ENCODE data around the gene PTCD1. TPM values are rescaled to one million over a fixed set of nuclear protein-coding genes. Genes with fewer than 3 reads are reported as not detected.
A peak's percentile ranks its signal among the peaks of the same experiment; 100 is the strongest.

Gene PTCD1, protein sequence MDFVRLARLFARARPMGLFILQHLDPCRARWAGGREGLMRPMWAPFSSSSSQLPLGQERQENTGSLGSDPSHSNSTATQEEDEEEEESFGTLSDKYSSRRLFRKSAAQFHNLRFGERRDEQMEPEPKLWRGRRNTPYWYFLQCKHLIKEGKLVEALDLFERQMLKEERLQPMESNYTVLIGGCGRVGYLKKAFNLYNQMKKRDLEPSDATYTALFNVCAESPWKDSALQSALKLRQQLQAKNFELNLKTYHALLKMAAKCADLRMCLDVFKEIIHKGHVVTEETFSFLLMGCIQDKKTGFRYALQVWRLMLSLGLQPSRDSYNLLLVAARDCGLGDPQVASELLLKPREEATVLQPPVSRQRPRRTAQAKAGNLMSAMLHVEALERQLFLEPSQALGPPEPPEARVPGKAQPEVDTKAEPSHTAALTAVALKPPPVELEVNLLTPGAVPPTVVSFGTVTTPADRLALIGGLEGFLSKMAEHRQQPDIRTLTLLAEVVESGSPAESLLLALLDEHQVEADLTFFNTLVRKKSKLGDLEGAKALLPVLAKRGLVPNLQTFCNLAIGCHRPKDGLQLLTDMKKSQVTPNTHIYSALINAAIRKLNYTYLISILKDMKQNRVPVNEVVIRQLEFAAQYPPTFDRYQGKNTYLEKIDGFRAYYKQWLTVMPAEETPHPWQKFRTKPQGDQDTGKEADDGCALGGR
- total RNA-seq: 5.3 and 5.4 TPM in 2 replicates

DNA sequence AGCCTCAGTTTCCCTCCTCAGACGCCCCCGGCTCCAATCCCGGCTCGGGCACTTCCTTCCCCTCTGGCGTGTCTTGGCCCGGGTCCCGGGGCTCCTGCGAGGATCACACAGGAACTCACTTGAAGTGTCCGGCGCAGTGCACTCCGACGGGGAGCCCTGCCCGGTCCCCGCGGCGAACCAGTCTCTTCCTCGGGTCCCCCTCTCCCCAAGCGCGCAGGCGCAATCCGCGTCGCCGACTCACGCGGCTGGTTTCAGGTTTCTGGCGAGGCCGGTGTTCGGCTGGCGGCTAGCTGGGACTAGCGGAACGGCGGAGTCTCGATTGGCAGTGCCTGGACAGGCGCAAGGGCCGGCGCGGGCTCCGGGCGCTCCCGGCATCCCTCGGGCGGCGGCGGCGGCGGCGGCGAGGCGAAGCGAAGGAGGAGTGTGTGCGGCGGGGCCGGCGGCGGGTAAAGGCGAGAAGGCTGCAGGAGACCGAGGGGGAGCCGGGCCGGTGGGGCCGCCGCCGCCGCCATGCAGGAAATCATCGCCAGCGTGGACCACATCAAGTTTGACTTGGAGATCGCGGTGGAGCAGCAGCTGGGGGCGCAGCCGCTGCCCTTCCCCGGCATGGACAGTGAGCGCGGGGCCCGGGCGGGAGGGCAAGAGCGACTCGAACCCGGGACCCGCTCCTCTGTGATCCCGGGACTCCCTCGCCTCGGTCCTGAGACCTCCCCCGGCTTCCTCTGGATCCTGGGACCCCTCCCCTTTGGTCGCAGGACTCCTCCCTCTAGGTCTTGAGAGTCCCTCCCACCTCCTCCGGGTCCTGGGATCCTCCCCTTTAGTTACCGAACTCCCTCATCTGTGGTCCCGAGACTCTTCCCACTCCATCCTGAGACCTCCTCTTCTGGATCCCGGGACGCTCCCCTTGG lies at the start of gene PTCD1, which contains the start of gene CPSF4:
Gene PTCD1 (minus strand): TSS at position 226 of the 908 bp plus-strand sequence. CDS start 3,556 bp downstream, outside the sequence.
Gene CPSF4 (plus strand): TSS at position 371 of the 908 bp plus-strand sequence. CDS start 140 bp downstream, at position 511.
- DNase-seq (ENCODE audit: low read depth, low spot score): peak; percentile 76

DNA sequence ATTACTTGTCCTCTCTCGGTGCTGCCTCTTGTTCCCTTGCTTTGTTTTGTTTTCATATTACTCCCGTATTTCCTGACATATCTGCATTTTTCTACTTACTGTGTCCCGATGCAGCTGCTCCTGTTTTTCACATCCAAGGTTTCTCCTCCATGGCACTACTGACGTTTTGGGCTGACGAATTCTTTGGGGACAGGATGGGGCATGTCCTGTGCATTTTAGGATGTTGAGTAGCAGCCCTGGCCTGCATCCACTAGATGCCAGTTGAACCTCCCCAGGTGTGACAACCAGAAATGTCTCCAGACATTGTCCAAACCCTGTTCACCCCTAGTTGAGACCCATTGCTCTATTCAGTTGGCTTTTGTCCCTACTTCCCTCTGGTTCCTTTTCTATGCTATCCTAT lies 46.5 kb upstream of the PTCD1 start:
- no peak for DNase-seq (ENCODE audit: low read depth, low spot score)

GRCh38 chr7:99478464-99479440 lies 40.2 kb upstream of the PTCD1 start:
- no peak for DNase-seq (ENCODE audit: low read depth, low spot score)

DNA sequence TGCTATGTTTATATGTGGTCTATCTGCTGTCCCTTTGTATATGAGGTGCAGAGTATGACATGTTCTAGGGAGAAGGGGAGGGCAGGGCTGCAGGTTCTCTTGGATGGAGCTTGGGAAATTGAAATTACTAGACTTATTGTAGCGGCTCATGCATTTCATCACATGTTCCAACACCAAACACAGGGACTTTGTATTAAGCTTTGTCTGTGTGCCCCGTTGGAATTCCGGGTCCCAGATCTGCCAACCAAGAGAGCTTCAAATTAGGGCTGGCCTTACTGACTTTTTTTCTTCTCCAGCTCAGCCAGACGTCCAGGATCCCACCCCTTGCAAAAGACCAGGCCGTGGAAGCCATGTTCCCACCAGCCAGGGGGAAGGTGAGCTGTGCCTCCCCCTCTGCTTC lies 37.5 kb upstream of the PTCD1 start:
- no peak for DNase-seq (ENCODE audit: low read depth, low spot score)

- DNase-seq (ENCODE audit: low read depth, low spot score): peak; percentile 50
These were observed 34.7 kb upstream of the PTCD1 start for GRCh38 chr7:99473315-99473596.

DNA sequence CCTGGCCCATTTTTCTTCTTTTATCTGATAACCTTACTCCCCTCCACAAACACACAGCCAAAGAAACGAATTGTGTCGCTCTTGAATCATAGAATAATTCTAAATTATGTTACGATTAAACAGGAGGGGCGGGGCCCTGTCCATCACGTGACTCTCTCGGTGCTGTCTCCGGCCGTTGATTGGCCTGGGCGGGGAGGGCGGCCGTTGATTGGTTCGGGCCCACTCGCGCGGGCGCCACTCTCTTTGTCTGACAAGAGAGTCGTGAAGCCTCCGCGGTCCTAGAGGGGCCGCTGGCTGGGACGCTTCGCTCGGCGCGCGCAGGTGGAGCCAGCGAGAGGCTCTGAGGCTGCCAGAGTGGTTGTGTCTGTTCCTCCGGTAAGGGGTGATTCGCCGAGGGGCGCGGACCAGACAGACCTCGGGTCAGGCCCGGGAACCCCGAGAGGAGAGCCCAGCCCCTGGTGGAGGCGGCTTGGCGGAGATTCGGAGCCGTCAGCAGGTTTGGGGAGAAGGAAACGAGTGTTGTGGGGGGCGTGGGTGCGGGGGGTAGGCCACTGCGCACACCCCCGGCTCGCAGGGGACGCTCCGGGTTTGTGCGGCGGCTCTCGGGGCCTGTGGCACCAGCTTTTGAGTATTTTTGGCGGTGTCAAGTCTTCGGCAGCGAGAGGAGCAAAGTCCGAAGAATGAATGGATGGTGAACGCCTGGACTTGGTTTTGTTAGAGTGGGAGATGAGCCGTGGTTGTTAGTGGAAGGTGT lies 34.1 kb upstream of the PTCD1 start, which contains the start of gene ZNF789:
Gene ZNF789 (plus strand): TSS at position 330 of the 754 bp plus-strand sequence. CDS start 3,567 bp downstream, outside the sequence.
- DNase-seq (ENCODE audit: low read depth, low spot score): peak; percentile 90

DNA sequence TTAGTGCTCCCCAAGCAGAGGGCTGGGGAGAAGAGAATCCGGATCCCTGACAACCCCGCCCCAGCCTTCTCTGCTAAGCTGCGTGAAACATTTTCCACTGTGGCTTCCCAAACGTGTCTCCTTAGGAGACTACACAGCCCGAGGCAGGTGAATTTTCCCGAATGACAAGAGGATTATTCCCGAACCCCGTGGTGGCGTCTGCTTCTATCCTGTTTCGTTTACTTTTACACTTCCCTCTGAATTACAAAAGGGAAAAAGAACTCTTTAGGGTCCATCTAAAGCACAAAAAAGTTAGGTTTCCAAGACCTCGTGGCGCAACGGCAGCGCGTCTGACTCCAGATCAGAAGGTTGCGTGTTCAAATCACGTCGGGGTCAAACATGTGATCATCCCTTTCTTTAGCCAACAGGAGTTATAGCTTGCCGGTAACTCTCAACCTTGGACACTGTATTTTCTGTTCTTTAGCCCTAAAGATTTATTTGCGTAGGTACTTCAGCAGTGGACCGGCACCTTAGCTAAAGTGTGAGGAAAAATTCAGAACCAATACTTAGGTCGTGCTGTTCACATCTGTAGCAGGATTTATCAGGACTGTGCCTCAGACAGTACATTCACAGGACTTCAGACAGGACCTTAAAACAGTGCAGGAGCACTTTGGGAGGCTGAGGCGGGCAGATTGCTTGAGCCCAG lies 30.9 kb upstream of the PTCD1 start:
- no peak for DNase-seq (ENCODE audit: low read depth, low spot score)

DNA sequence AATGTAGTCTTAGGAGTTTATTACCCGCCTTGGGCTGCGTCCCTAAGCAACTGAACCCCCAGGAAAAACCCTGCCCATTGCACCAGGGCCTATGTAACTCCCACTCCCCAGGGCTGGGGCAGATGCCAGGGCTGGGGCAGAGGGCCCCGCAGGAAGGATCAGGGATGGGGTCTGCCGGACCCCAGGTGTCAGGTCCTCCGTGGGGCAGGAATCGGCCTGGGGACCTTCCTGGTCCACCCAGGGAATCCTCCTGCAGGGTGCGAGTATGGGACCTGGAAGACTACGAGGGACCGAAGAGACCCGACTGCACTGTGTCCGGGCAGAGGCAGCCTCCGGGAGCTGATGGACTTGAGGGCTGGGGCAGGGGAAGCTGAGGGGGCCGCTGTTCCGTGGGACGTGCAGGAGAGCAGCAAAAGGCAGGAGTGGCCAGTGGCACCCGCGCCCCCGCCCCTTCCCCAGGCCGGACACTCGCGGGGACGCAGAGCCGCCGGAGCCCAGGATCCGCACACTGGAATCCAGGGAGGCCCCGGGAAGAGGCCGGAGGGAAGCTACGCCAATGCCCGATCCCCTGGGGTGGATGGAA lies 29.8 kb upstream of the PTCD1 start:
- no peak for DNase-seq (ENCODE audit: low read depth, low spot score)

DNA sequence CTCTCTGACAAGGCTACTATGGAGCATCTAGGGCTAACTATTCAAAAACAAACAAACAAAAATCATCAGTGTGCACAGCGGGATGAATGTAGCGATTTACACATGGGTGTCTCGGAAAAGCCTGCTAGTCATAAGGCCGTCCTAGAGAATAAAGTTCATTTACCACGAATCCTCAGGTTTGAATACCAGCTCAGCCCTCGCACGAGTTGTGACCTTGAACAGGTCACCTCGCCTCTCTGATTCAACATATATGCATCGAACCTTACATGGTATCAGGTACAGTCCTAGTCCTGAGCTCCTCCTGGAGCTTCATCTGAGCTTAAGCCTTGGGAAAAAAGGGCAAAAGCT lies 26.8 kb upstream of the PTCD1 start:
- no peak for DNase-seq (ENCODE audit: low read depth, low spot score)

DNA sequence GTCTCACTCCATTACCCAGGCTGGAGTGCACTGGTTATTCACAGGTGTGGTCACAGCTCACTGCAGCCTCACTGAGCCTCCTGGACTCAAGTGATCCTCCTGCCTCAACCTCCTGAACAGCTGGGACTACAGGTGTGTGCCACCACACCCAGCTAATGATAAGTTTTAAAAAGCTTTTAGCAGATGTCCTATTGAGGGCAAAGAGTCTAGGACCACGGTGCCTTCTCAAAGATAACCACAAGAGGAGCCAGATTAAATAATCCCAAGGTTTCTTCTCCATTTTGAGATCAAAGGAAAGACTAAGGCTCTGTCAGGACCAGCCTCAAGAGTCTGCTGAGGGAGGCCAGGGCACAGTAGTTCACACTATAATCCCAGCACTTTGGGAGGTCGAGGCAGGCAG lies 22.6 kb upstream of the PTCD1 start:
- DNase-seq (ENCODE audit: low read depth, low spot score): no peak

DNA sequence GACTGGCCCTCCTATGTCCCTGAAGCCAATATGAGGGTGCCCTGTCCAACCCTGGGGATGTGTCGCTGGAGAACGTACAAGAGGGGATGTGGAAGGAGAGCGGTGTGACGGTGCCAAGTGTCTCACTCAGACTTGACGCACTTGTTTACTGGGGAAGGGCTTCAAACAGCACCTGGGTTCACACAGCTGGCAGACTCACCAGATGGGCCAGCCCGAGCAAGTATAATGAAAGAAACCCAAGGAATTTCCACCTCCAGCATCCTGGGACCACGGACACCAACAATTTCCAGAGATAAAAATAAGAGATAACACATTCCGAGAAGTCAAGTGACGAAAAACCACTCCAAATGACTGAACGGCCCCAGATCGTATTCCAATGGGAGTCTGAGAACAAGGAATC lies 22.1 kb upstream of the PTCD1 start:
- DNase-seq (ENCODE audit: low read depth, low spot score): no peak

GRCh38 chr7:99459087-99459486 lies 20.5 kb upstream of the PTCD1 start:
- no peak for DNase-seq (ENCODE audit: low read depth, low spot score)

DNA sequence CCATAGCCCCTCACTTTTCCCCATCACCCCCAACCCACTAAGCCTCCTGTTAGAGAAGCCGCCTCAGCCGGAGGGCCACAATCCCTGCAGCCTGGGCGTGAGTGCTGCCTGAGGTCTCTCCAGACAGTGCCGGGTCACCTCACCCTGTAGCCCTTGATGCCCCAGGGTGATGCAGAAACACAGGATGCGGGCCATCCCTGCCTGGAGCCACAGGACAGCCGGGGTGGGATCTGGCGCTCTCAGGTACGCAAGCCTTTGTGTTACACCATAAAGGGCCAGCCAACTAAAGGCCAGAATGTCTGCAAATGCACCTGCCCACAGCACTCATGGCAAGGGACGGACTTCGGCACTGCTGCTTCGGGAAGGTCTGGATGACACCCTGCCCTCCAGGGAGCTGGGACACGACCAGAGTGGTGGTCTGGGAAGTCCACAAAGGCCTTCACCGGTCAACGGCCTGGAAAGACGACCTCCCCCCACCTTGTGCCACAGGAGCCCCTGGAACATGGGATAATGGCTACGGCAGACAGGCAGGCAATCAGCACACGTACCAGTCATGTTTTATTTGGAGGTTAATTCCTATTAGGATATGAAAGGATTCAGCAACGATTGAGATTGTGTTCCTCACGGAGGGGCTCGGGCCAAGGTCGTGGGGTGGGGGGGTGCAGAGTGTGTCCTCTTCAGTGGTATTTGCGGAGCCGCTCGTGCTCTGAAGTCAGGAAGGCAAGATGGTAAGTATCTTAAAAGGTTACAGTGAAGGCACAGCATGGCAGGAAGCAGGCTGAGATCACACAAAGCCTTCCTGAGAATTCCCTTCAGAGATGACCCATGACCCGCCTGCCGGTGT lies 19.3 kb upstream of the PTCD1 start:
- DNase-seq (ENCODE audit: low read depth, low spot score): no peak

DNA sequence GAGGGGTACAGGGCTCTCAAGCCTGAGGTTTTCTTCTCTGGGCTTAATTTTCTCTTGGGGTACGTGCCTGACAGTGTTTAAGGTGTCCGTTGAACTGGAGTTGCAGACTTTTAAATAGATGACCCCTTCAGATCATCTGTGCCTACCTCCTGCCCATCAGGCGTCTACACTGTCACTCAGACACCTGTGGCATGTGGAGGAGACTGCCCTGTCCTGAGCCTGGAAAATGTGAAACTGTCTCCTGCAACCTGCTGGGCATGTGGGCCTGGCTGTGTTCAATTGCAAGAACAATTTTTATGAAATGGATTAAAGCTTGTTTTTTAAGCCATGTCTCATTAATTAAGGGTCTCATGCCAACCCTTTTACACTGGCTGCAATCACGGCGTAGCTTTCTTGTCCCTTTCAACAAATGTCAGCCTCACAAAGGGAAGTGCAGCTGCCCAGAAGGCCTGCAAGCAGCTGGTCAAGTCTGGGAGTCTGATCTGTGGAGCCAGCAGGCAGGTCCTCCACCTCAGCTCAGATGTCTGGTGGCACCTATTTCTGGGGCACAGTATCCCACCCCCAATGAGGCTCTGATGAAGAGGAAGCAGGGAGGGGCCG lies 18.6 kb upstream of the PTCD1 start:
- no peak for DNase-seq (ENCODE audit: low read depth, low spot score)

DNA sequence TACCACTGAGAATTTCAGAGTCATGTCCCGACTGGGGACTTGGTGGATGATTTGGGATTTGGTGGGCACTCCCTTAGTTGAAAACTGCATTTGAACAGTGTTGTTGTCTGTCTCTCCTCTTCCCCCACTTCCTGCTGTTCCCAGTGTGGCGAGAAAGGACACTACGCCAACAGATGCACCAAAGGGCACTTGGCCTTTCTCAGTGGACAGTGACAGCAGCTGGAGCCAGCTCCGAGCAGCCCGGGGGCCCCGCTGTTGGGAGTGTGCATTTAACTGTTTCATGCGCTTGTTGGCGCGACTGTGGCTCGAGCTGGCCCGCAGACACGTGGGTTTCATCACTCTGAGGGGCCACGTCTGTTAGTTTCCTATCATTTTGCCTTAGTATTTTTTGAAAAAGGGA lies 17.7 kb upstream of the PTCD1 start:
- DNase-seq (ENCODE audit: low read depth, low spot score): no peak

DNA sequence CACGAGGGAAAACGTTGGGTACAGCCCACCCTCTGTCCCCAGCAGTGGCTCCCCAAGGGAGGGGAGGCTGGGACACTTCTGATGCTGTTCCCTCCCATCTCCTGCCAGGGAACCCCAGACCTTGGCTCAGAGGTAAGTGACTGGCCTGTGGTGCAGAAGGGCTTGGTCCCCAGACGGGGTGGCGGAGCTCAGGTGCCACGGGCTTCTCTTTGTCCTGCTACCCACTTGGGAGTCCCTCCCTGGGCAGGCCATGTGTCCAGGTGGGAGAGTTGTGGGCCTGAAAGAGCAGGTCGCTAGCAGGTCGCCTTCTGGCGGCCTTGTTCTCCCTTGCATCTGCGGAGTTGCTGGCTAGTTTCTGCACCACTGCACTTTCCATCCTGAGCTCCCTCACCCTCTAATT lies 17.3 kb upstream of the PTCD1 start:
- DNase-seq (ENCODE audit: low read depth, low spot score): no peak

DNA sequence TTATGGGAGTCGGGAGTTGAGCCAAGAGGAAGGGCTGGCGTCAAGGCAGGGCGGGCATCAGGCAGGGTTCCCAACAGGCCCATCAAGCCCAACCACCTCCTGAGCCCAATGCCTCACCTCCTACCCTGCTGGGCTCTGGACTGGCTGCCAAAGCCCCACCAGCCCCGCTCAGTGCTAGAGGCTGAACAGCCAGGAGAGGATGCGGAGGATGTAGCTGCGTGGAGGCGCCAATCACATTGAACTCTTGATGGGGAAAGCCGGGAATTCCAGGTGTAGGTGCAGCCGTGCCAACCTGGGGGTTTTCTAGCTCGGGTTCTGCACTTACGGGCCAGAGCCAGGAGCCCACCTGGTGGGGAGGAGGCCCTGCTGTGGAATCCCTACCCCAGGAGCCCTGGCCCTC lies 14.5 kb upstream of the PTCD1 start:
- DNase-seq (ENCODE audit: low read depth, low spot score): no peak

DNA sequence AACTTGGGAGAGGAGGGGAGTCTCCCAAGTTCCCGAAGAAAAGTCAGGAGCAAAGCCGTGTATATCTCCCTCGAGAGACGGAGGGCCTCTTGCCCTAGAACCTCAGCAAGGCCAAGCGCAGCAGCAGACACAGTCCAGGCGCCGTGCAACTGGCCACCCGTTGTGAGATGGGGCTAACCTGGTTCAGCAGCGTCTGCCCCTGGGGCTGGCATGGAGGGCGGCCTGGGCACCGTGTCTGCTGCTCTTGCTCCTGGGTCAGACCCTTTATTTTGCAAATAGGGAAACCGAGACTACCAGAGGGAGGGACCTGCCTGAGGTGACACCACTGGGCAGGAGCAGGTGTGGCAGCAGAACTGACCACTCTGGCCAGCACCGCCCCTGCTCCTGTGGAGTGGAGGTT lies 13.9 kb upstream of the PTCD1 start:
- DNase-seq (ENCODE audit: low read depth, low spot score): no peak

Measured in pulmonary artery endothelial cell (primary cell).